Hepatocyte (in vitro differentiated cells): Measurements from ENCODE around the gene ORM2.

Source experiments
- CTCF ChIP-seq: fragments of 200-600 bp; sonication (generic); IDR thresholded peaks from 2 replicates; pipeline ENCODE4 v1.5.1; 2016; ENCODE audit warnings: antibody characterized with exemption, mild to moderate bottlenecking; ENCODE audit not compliant: poor library complexity
- EZH2phosphoT487 ChIP-seq: fragments of 200-600 bp; sonication (generic); IDR thresholded peaks from one replicate; pipeline ENCODE4 v1.6.1; 2018; ENCODE audit warnings: antibody characterized with exemption, mild to moderate bottlenecking, low read depth, moderate library complexity; ENCODE audit not compliant: unreplicated experiment, severe bottlenecking

- TF ChIP-seq CTCF: no peak
- no peak for TF ChIP-seq EZH2phosphoT487
Measured at GRCh38 chr9:114299286-114300152, 30.1 kb upstream of the ORM2 start.
